GM10248 (cell line): ENCODE measurements around the gene ANXA3.

Experiments used
- CTCF ChIA-PET: fragments of 300-600 bp; sonication (Branson Sonifier 250); formaldehyde crosslinking; extraction: SDS; loops from one replicate; lab custom pipeline; 2021; ENCODE audit warnings: antibody characterized with exemption; lab: Yijun Ruan, JAX
- POLR2A ChIA-PET: fragments of 350-650 bp; sonication (Branson Sonifier 250); formaldehyde crosslinking; extraction: SDS; loops from one replicate; lab custom pipeline; 2020; ENCODE audit warnings: antibody characterized with exemption; lab: Yijun Ruan, JAX
- DNase-seq: peaks from one replicate; pipeline ENCODE4 v3.0.0; 2012; ENCODE audit errors: extremely low spot score
- TF ChIP-seq, protein P1 (sequence below): IDR thresholded peaks from 2 replicates; pipeline ENCODE4 v1.5.1; 2012; ENCODE audit warnings: mild to moderate bottlenecking, low read depth; ENCODE audit errors: extremely low read depth, missing control alignments, control extremely low read depth

Gene ANXA3

GRCh38 chr4:78627966-78628678, 76.6 kb downstream of the ANXA3 start:
- CTCF ChIA-PET = interaction anchor here (0.7 to 2.2 kb wide), 6 partner anchors 17 to 236 kb away, joined by 3 to 8 read pairs (median 4); no protein-coding TSS in a partner anchor
- DNase-seq = no peak
- POLR2A ChIA-PET = no interaction called here
- TF ChIP-seq, protein P1, sequence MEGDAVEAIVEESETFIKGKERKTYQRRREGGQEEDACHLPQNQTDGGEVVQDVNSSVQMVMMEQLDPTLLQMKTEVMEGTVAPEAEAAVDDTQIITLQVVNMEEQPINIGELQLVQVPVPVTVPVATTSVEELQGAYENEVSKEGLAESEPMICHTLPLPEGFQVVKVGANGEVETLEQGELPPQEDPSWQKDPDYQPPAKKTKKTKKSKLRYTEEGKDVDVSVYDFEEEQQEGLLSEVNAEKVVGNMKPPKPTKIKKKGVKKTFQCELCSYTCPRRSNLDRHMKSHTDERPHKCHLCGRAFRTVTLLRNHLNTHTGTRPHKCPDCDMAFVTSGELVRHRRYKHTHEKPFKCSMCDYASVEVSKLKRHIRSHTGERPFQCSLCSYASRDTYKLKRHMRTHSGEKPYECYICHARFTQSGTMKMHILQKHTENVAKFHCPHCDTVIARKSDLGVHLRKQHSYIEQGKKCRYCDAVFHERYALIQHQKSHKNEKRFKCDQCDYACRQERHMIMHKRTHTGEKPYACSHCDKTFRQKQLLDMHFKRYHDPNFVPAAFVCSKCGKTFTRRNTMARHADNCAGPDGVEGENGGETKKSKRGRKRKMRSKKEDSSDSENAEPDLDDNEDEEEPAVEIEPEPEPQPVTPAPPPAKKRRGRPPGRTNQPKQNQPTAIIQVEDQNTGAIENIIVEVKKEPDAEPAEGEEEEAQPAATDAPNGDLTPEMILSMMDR = no peak

DNA sequence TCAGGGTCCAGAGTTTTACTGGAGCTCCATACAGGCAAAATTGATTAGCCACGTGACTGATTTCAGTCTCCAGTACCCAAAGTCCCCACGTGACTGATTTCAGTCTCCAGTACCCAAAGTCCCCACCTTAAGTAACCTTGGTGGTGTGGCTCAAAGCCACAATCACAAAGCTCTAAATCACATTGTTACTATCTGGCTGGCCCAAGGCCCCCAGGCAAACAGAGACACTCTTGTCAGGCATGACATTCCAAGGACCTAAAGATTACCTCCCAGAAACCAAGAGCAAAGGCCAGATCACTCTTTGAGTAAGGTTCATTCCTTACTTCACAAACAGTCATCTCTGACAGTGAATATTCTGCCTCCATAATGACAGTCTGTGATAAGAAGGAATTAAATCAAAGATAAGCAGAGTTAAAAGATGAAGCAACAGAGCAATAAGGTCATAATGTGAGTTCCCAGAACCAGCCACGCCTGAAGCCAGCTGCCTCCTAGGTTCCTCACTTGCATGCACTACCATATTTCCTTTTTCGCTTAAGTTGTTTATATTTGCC, 78.5 kb downstream of the ANXA3 start:
- CTCF ChIA-PET = interaction anchor here (0.7 to 2.8 kb wide), 6 partner anchors 13 to 23 kb away, joined by 3 to 10 read pairs (median 7); no protein-coding TSS in a partner anchor

DNA sequence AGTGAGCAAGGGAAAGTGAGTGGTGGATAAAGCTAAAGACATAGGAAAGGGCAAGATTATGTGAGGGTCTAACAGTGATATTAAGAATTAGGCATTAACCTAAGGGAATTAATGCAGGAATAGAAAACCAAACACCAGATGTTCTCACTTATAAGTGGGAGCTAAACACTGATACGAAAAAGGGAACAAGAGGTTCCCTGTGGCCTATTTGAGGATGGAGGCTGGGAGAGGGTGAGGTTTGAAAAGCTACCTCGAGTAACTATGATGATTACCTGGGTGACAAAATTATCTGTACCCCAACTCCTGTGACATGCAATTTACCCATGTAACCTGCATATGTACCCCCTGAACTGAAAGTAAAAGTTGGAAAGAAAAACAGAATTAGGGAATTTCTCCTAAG, 79.0 kb downstream of the ANXA3 start:
- no peak for DNase-seq
- ChIA-PET POLR2A (no interaction called here), CTCF (interaction anchor here (1.1 to 2.8 kb wide), 2 partner anchors 14 to 17 kb away, joined by 7 to 10 read pairs; no protein-coding TSS in a partner anchor)
- TF ChIP-seq, protein P1 = no peak

More for the DNA sequence above, 78.5 kb downstream of the ANXA3 start:
- POLR2A ChIA-PET = no interaction called here
- no peak for DNase-seq
- TF ChIP-seq, protein P1 = no peak

DNA sequence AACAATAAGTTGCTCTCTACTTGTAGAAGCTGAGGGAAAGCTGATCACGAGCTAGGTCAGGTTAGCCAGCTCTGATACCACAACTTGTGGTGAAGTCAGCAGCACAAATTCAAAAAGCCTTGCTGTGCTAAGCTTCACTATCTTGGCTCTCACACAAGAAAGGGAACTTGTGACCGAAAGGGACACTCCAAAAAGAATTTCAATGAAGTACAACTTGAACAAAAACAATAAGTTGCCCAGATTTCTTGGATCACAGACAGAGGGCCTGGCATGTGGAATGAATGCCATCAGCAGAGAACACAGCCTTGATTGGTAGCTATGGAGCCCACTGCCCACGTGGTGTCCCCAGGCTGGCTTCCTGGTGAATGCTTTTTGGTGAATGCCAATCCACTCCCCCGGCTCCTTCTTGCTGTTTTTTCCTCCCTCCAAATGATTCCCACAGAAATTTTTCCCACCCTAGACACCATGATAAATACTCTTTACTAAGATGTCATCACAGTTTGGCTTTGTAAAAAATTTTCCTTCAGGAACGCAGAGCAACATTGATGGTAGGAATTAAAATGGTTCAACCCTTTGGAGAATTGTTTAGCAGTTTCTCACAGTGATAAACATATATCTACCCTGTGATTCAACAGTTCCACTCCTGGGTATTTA, 82.6 kb downstream of the ANXA3 start:
- TF ChIP-seq, protein P1 = no peak
- POLR2A ChIA-PET = no interaction called here
- CTCF ChIA-PET = interaction anchor here (1.1 to 1.7 kb wide), 2 partner anchors 9 to 10 kb away, joined by 3 to 11 read pairs; no protein-coding TSS in a partner anchor
- DNase-seq = no peak

DNA sequence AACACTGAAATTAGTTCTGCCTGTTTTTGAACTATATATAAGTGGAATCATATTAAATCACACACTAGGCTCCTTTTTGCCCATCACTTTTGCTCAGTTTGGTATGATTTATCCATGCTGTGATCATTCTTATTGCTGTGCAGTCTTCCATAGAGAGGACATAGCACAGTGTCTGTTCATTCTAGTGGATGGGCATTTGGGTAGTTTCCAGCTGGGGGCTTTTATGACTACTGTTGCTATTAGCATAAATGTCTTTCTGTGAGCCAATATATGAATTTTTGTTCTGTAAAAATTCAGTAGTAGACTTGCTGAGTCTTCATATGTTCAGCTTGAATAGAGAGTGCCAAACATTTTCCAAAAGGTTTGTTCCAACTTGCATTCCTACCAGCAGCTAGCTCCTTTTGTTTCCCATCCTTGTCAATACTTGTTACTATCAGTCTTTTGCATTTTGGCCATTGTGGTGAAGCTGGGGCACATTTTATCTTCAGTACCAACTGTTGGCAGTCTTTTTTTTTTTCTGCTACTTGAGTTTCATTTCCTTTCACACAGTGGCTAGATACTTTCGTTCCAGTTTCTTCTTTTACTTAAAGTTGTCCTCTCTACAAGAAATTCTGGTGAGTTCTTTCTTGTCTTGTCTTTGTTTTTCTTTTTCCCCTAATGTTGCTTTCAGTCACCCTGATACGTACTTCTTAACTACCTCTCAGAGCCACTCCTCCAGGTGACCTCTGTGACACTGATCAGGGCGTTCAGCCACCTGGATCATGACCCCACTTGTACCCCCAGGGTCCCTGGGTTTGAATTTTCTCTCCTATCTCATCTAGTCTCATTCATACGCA, 87.0 kb downstream of the ANXA3 start:
- ChIA-PET CTCF (interaction anchor here (1.4 kb wide), 1 partner anchor 14 kb away, joined by 5 read pairs; no protein-coding TSS in a partner anchor), POLR2A (no interaction called here)
- DNase-seq = peak; percentile 31
- TF ChIP-seq, protein P1 = no peak

DNA sequence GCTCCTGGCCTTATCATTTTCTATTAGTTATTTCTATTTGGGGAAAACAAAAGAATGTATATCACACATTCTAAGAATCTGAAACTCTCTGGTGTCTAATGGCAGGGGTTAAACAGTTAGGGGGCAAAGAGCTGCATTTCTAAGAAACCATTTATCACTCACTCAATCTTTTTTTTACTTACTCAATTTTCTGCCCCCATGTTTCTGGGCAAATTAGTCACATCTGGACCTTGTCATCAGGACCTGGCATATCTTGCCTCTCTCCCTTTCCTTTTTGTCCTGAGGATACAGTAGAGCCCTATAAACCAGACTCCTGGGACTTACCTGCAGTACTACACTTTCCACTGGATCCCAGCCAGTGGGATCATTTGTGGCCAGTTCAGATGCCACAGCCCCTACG, 89.1 kb downstream of the ANXA3 start:
- TF ChIP-seq, protein P1 = no peak
- ChIA-PET POLR2A (no interaction called here), CTCF (interaction anchor here (1.3 kb wide), 1 partner anchor 12 kb away, joined by 3 read pairs; no protein-coding TSS in a partner anchor)
- no peak for DNase-seq
